Adrenal gland (tissue), 12 donors: ENCODE results near the gene AKAP1. TPM values are rescaled to one million over a fixed set of nuclear protein-coding genes. Genes with fewer than 3 reads are reported as not detected.

ENCODE experiments used
- DNase-seq, 7 donors: peaks; one replicate each; pipeline ENCODE4 v3.0.0-alpha.2; 2019 to 2020
- H3K27ac ChIP-seq, 5 donors: fragments of 200-600 bp; sonication (generic) in 4 of 5; 1 replicate in 3 of 5; 2 replicates in 2 of 5; pipeline versions ENCODE4 v1.5.1 to v1.8.0; 2016 to 2020; ENCODE audit warnings: mild to moderate bottlenecking in 1 of 5
- H3K27me3 ChIP-seq: fragments of 200-600 bp; 2 replicates; pipeline ENCODE4 v1.8.0; 2021
- H3K36me3 ChIP-seq, 2 donors: fragments of 200-600 bp; replicated peaks in 1 of 2; 1 replicate in 1 of 2; 2 replicates in 1 of 2; pipeline versions ENCODE4 v1.5.1 to v1.8.0; 2018 to 2022
- H3K4me1 ChIP-seq, 2 donors: fragments of 200-600 bp; replicated peaks in 1 of 2; 1 replicate in 1 of 2; 2 replicates in 1 of 2; pipeline versions ENCODE4 v1.5.1 to v1.8.0; 2018 to 2021
- H3K4me3 ChIP-seq, 4 donors: fragments of 200-600 bp; sonication (generic) in 3 of 4; one replicate each; pipeline ENCODE4 v1.5.1; 2016 to 2018
- H3K9me3 ChIP-seq, 3 donors: fragments of 200-600 bp; sonication (generic) in 1 of 3; replicated peaks in 1 of 3; 1 replicate in 2 of 3; 2 replicates in 1 of 3; pipeline versions ENCODE4 v1.5.1 to v1.8.0; 2016 to 2021
- CTCF ChIP-seq, 6 experiments: fragments of 450-650 bp in 4 of 6; fragments of 200-600 bp in 2 of 6; sonication (generic) in 1 of 6; IDR thresholded peaks; 1 replicate in 5 of 6; 2 replicates in 1 of 6; pipeline versions ENCODE4 v1.5.1 to v1.8.0; 2016 to 2021; ENCODE audit warnings: antibody characterized with exemption in 6 of 6, mild to moderate bottlenecking in 2 of 6, moderate library complexity in 1 of 6
- POLR2A ChIP-seq, 2 donors: fragments of 450-650 bp; IDR thresholded peaks; one replicate each; pipeline ENCODE4 v1.6.1; 2017; ENCODE audit warnings: antibody characterized with exemption in 2 of 2, mild to moderate bottlenecking in 2 of 2, moderate library complexity in 1 of 2
- WGBS, 4 donors: extraction: QIAGEN DNeasy Blood & Tissue Kit in 2 of 4; methylation state at CpG; one replicate each; pipeline versions ENCODE4 v1.1.5 to v1.1.7; 2013 to 2017; 5-methylcytosine and 5-hydroxymethylcytosine counted together
- intact Hi-C, 2 donors: fragments of 100-400 bp; cut with DNase I; formaldehyde crosslinking; loops; one replicate each; pipeline versions ENCODE4 v1.14.1 to v1.15.0; 2022 to 2023
- polyA plus RNA-seq, 3 donors: library from polyadenylated mRNA; stranded (reverse); fragments of 200-250 nt in 2 of 3; fragments of 350-450 nt in 1 of 3; fragmentation: Illumina TruSeq in 1 of 3; extraction: RNeasy Lipid Tissue Mini Kit (QIAGEN cat#74804) in 1 of 3; gene quantifications; one replicate each; pipeline ENCODE4 v1.2.3, GENCODE V29; 2013 to 2014
- total RNA-seq, 9 donors: library from RNA; depleted of rRNA in 4 of 9; stranded (reverse); fragments of >200 nt in 4 of 9; fragments of 120-200 nt in 1 of 9; fragmentation: NEBNext Ultra II Directional in 1 of 9; extraction: Animal tissue kit (Norgen Biotek cat#: 25700) in 1 of 9; gene quantifications; one replicate each; pipeline versions ENCODE4 v1.1.0 to v1.2.4, GENCODE V29; 2013 to 2023
- donor health status: healthy with polysubstance abuse.
- donor health status: Bipolar disorder and iron deficiency.
- donor health status: DM: yes; HTN: yes; CAD: no.
- donor health status: DM: no; HTN: no; CAD: no.
- donor health status: DM: no; HTN: no; CAD: no.
- donor health status: DM: yes; HTN: yes; CAD: no.

AKAP1 gene
- total and polyA plus RNA-seq, 12 donors, result 14.0 to 259 (median 29.4) TPM

- H3K4me1 ChIP-seq, result peaks cover 18 to 45% of the 10 kb centered on the region in 2 donors
- peak in 1 of 2 donors; percentile 11 for TF ChIP-seq POLR2A (IDR thresholded peaks at IDR 0.05)
- TF ChIP-seq CTCF (IDR thresholded peaks at IDR 0.05), result no peak
- intact Hi-C loops, result no loop called here
- 1 to 6% (median 1%) methylated on average over 5 to 45 of the region's 45 CpGs for WGBS, 4 donors
- H3K27ac ChIP-seq, result peak overlapping the region in 4 of 5 donors; percentile 46 to 99 (median 84)
- no peaks in the 10 kb centered on the region for H3K9me3 ChIP-seq
- H3K36me3 ChIP-seq, result no peaks in the 10 kb centered on the region
- peak overlapping the region; percentile 36 to 95 (median 54) for H3K4me3 ChIP-seq
- DNase-seq, result peak; percentile 39 to 73 (median 54)
- H3K27me3 ChIP-seq, result no peaks in the 10 kb centered on the region
Observed at GRCh38 chr17:57086069-57086930, 1.3 kb downstream of the AKAP1 start.

- Histone ChIP-seq H3K36me3 (no peaks in the 10 kb centered on the region), H3K4me1 (peaks cover 21 to 63% of the 10 kb centered on the region in 2 donors), H3K4me3 (no peak overlapping the region), H3K27me3 (no peaks in the 10 kb centered on the region), H3K27ac (no peak overlapping the region), H3K9me3 (no peaks in the 10 kb centered on the region)
- 86 to 94% (median 93%) methylated on average over 1 of the region's 1 CpG for WGBS, 4 donors
- no peak for DNase-seq
- intact Hi-C loops, result no loop called here
- no peak for TF ChIP-seq CTCF (IDR thresholded peaks at IDR 0.05)
- no peak for TF ChIP-seq POLR2A (IDR thresholded peaks at IDR 0.05)
Observed at GRCh38 chr17:57088298-57088697, 3.3 kb downstream of the AKAP1 start.

GRCh38 chr17:57089391-57089790 is 4.3 kb downstream of the AKAP1 start:
- H3K36me3 ChIP-seq, result no peaks in the 10 kb centered on the region
- WGBS, 4 donors, result 45 to 58% (median 54%) methylated on average over 6 of the region's 6 CpGs
- no peak overlapping the region for H3K4me3 ChIP-seq
- TF ChIP-seq POLR2A (IDR thresholded peaks at IDR 0.05), result no peak
- peaks cover 17 to 60% of the 10 kb centered on the region in 2 donors for H3K4me1 ChIP-seq
- peak overlapping the region in 3 of 5 donors; percentile 21 to 40 (median 39) for H3K27ac ChIP-seq
- intact Hi-C loops, result no loop called here
- H3K27me3 ChIP-seq, result no peaks in the 10 kb centered on the region
- DNase-seq, result no peak
- H3K9me3 ChIP-seq, result no peaks in the 10 kb centered on the region

- Histone ChIP-seq H3K4me3 (no peak overlapping the region), H3K27ac (peak overlapping the region in 4 of 5 donors; percentile 59 to 87 (median 78)), H3K4me1 (peaks cover 17 to 59% of the 10 kb centered on the region in 2 donors), H3K27me3 (no peaks in the 10 kb centered on the region), H3K9me3 (no peaks in the 10 kb centered on the region), H3K36me3 (no peaks in the 10 kb centered on the region)
- intact Hi-C loops, result no loop called here
- no peak for DNase-seq
- 35 to 42% (median 38%) methylated on average over 3 to 4 of the region's 4 CpGs for whole genome bisulfite sequencing, 4 donors
- TF ChIP-seq CTCF (IDR thresholded peaks at IDR 0.05) (no peak), POLR2A (IDR thresholded peaks at IDR 0.05) (no peak)
Observed at GRCh38 chr17:57090560-57091185, 5.6 kb downstream of the AKAP1 start.
